A172 (cell line): ENCODE data around the gene MAP4K2. TPM values are rescaled to one million over a fixed set of nuclear protein-coding genes. Genes with fewer than 3 reads are reported as not detected.

ENCODE experiments used
- DNase-seq: peaks from one replicate; pipeline ENCODE4 v3.0.0-alpha.2; 2015; ENCODE audit warnings: low spot score
- total RNA-seq: library from RNA; depleted of rRNA; stranded (reverse); fragments of >200 nt; shearing (Covaris generic); gene quantifications from 2 replicates; pipeline ENCODE4 v1.2.3, GENCODE V29; 2014

Gene MAP4K2
- total RNA-seq, 1 experiment from 2014 or later, result 40.5 TPM

GRCh38 chr11:64791781-64792291 is 11.2 kb downstream of the MAP4K2 start:
- no peak for DNase-seq

DNA sequence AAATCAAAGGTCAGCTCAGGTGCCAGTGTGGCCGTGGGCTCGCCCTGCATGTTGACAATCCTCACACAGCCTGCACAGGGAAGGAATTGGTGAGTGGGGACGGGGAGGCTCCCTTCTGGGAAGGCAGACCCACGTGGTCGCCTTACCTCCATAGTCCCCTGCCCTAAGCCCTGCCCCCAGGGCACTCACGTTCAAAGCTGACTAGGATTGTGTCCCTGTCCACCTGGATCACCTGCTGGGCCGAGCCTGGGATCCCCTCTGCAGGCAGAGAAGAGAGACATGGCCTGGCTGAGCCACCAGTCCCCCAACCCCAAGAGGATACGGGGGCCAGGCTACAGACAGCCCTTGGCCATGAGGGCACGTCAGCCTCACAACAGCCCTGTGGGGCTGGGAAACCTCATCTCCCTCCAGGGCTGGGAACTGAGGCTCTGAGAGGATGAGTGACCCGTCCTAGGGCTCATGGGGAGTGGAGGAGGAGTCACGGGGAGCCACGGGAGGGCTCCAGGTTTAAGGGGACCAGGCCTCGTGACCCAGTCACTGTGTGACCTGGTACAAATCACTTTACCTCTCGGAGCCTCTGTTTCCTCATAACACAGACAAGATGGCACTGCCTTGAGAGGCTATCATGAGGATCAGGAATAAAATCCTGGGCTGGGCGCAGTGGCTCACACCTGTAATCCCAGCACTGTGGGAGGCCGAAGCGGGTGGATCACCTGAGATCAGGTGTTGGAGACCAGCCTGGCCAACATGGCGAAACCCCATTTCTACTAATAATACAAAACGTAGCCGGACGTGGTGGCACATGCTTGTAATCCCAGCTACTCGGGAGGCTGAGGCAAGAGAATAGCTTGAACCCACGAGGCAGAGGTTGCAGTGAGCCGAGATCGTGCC is 12.6 kb downstream of the MAP4K2 start:
- DNase-seq, result no peak

- no peak for DNase-seq
Observed at GRCh38 chr11:64789331-64790204, 13.4 kb downstream of the MAP4K2 start.

DNA sequence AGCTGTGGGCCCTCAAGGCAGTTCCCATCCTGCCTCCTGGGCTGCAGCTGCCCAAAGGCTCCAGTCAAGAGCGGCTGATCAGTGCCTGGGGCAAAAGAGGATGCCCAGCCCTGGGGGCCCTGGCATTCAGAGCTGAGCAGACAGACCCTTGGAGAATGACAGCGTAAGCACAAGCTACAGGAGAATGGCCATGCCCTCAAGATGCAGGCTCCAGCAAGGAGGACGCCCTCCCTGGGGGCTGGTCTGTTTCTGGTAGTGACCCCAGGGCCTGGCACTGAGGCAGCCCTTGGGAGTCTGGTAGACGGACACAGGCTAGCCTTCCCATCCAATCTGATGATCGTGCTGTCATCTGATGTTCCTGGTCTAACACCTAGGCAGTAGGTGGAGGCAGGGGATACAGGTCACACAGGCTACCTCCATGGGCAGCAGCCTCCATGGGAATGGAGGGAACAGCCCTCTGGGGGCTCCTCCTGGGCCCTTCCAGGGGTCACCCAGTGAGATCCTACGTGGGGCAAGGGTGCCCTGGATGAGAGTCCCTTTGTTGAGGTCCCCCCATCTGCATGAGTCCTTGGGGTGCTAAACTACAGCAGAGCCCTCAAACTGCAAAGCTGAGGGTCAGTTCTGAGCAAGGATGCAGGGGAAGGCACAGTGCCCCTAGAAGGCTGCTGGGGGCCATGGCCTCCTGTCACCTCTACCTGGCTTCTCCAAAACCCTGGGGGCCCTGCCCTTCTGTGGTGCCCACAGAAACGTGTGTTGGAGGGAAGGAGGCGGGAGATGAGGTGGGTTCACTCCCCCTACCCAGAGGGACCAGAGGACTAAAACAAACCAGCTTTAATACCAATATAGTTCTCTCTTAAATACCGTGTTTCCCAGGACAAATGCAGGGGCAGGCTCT is 14.4 kb downstream of the MAP4K2 start:
- no peak for DNase-seq

GRCh38 chr11:64787526-64788320 is 15.3 kb downstream of the MAP4K2 start:
- peak; percentile 51 for DNase-seq

GRCh38 chr11:64786308-64786707 is 16.7 kb downstream of the MAP4K2 start:
- no peak for DNase-seq

DNA sequence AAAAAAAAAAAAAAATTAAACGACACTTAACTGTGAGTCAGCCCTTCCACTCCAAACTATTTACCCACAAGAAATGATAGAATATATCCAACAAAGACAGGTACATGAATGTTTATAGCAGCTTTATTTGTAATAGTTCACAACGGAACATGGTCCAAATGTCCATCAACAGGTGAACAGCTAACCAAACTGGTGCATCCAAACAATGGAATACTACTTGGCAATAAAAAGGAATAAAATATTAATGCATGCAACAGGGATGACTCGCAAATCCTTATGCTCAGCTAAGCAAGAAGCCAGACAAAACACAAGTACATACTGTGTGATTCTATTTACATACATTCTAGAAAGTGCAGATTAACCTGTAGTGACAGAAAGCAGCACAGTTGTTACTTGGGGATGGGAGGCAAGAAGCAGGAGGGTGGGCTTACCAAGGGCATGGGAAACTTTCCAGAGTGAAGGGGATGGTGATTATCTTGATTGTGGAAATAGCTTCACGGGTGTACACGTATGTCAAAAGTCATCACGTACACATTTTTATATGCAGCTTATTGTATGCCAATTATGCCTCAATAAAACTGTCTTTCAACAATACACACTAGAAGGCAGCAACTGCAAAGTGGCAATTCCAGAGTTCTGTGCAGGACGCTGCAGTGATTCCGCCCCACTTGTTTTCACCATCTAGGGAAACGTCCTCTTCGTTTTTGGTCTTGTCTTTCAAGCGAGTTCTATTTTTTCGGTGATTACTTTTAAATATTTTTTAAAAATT is 18.0 kb downstream of the MAP4K2 start:
- DNase-seq, result no peak

DNA sequence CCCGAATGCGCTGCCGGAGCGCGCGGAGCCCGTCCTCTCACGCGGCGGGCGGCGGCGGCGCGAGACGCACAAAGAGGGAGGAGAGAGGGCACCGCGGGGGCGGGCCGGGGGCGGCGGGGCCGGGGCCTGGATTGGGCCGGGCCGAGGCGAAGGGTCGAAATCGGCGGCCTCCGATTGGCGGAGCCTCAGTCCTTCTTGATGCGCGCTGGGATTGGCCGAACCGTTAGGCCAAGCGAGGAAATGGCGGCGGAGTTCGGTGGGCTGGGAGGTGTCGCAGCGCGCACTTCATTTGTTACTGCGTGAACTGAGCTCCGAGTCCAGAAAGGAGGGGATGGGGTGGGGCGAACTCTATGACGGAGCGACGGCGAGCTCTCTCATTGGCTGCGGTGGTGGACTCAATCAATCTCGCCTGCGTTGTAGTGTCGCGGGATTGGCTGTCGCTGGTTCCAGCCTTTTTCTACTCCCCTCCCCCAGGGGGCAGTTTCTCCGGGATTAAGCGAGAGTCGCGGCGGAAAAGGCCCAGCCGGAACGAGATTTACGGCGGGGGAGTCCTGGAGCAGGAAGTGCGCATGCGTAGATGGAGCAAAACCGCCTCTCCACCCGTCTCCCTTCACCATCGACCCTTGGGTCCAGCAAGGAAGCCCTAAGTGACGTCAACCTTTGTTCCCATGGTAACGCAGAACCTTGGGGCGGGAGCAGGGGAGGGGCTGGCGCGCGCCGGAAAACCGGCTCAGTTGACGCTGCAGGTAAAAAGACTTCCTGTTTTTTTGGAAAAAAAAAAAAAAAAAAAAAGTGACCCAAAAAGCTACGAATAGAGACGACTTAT is 24.3 kb downstream of the MAP4K2 start, which contains the start of gene SF1:
Gene SF1 (minus strand): TSS at position 70 of the 826 bp plus-strand sequence. CDS start 150 bp downstream, outside the sequence.
- peak; percentile 99 for DNase-seq

DNA sequence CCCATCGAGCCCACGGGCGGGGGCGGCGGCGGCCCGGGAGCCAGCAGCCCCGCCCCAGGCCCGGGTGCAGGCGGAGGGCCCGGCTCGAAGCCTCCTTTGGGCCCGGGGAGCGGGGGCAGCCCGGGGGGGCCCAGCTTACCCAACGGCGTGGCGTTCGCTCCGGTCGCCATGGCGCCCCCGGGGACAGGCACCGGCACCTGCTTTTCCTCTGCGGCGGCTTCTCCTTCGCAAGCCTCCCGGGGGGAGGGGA is 24.9 kb downstream of the MAP4K2 start:
- no peak for DNase-seq

DNA sequence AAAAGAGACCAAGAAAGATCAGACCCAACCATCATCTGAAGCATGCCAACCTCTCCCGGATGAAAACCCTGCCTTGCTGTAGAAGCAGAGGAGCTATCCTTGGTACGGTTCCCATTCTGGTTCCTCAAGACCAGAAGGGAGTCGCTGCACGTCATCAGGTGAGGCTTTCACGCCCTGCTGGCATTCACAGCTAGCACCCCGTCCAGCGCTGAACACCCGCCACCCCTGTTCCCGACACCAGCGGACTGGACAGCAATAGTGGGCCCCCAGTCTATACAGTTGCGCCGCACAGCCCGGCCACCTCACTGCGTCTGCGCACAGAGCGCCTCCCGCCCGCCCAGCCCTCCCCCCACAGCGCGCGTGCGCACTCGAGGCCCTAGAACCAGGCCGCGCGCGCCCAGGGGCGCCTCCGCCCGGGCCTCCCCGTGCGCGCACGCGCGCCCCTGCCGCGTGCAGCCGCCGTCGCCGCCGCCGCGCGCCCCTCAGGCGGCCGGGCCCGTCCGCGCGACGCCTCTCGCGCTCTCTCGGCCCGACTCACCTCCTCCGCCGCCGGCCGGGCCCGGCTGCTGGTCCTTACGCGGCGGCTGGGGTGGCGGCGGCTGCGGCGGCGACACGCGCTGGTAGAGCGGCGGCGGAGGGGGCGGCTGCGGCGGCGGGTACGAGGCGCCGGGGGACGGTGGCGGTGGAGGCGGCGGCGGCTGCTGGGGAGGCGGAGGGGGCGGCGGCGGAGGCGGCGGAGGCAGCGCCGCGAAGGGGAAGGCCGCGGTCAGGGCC is 25.4 kb downstream of the MAP4K2 start:
- DNase-seq, result peak; percentile 60

- DNase-seq, result no peak
Observed at GRCh38 chr11:64776875-64777274, 26.1 kb downstream of the MAP4K2 start.

DNA sequence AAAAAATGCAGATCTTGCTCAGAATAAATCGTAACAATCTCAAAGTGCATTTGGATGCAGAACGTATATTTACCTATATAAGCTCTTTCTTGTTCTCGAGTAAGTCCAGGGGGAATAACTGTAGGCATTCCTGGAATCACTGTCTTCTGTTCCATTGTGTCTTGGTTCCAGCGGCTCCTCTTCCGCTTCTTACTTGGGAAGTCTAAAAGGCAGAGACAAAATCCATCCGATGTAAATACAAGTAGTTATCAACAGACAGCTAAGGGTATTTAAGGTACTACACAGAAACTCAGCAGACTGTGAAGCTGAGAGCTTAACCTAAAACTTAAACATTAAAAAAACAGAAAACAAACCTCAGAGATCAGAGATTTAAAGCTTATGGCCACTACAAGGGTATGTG is 26.6 kb downstream of the MAP4K2 start:
- no peak for DNase-seq

- DNase-seq, result no peak
Observed at GRCh38 chr11:64774144-64774543, 28.9 kb downstream of the MAP4K2 start.

GRCh38 chr11:64772303-64773018 is 30.6 kb downstream of the MAP4K2 start:
- no peak for DNase-seq

DNA sequence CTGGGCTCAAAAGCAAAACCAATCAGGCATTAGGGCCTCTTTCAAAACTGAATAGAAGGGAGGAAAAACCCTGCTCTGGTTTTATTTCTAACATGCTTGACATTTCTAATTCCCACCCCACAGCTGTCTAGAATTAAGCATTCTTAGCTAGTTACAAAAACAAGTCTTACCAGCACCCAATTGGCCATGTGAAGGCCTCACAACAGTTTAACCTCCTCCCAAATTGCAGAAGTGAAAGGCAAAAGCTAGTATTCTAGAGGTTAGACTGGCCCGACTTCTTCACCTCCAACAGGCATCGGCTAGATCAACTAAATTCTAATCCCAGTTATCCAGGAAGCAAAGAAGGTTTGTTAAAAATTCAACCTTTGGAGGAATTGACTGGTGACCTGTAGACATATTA is 31.2 kb downstream of the MAP4K2 start:
- DNase-seq, result no peak

DNA sequence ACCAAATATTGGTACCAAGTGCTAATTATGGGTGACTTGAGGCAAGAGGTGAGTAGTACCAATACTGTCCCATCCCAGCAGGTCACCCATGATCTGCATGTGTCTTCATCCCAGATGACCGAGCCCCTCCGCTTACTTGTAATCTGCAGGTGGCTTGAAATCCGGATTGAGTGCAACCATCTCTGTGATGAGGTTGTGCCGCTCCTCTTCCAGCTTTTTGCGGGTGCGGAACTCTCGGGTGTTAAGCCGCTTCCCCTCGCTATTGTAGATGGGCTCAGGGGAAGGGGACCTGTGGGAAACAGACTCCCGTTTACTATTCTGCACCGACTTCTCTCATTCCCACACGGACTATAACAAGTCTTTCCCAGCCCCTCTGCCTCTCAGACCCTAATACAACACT is 32.9 kb downstream of the MAP4K2 start:
- no peak for DNase-seq

GRCh38 chr11:64769283-64769682 is 33.7 kb downstream of the MAP4K2 start:
- no peak for DNase-seq

DNA sequence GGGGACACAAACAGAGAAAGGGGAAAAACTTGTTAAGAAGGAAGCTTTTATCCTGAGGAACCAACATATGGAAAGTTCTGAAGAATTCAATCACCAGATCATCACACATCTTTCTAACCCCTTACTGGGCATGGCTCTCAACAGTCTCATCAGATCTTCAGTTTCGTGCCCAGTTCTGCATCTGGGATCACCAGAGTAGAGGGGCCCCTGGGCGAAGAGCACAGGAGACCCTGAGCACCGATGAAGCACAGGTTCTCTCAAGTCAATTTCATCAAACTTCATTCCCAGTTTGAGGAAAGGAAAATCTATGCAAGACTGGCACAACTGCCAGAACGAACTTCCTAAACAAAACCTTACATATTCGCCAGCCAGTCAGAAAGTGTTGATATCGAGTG is 34.7 kb downstream of the MAP4K2 start:
- DNase-seq, result no peak
